ENCODE measurements around the gene TRIM63.

DNA sequence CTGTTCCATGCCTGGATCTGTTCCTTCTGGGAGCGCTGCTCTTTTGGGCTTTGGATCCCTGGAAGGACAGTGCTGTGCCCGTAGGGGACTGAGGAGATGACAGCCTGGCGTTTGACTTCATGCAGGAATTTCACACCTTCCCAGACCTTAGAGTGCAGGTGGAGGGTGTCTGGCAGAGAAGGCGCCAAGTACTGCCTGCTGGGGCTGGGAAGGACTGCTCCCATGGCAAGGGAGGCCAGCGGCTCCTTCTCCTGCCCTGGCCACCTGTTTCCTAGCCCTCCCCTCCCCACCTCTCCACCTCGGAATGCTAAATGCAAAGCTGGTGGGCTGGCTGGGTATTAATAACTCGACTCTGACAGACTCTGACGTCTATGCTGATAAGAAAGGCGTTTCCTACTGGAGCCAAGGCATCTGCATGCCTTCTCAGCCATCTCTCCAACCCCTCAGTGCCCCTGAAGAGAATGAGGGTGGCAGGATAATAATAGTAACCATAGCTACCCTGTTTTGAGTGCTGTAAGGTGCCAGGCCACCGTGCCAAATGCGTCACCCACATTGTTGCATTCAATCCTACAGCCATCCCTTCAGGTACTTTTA, 26.7 kb upstream of the TRIM63 start:
- TF ChIP-seq POLR2A (IDR thresholded peaks at IDR 0.05) (no peak), CTCF (IDR thresholded peaks at IDR 0.05) (no peak)
